Vagina (tissue), 2 donors: ENCODE measurements around the gene NCK1. TPM values are rescaled to one million over a fixed set of nuclear protein-coding genes. Genes with fewer than 3 reads are reported as not detected.

Experiments
- DNase-seq, 2 donors: peaks; one replicate each; pipeline ENCODE4 v3.0.0-alpha.2; 2017; ENCODE audit errors: extremely low spot score in 2 of 2
- H3K27ac ChIP-seq: fragments of 200-600 bp; sonication (generic); one replicate; pipeline ENCODE4 v1.5.1; 2019
- H3K27me3 ChIP-seq: fragments of 200-600 bp; sonication (generic); one replicate; pipeline ENCODE4 v1.5.1; 2019
- H3K36me3 ChIP-seq, 2 donors: fragments of 200-600 bp; sonication (generic); one replicate each; pipeline ENCODE4 v1.5.1; 2017 to 2019
- H3K4me1 ChIP-seq: fragments of 200-600 bp; sonication (generic); one replicate; pipeline ENCODE4 v1.5.1; 2019
- H3K4me3 ChIP-seq, 2 donors: fragments of 200-600 bp; sonication (generic); 1 replicate in 1 of 2; 2 replicates in 1 of 2; pipeline ENCODE4 v1.5.1; 2016 to 2019
- H3K9me3 ChIP-seq: fragments of 200-600 bp; sonication (generic); one replicate; pipeline ENCODE4 v1.5.1; 2019
- POLR2A ChIP-seq, 2 donors: fragments of 450-650 bp; IDR thresholded peaks; one replicate each; pipeline ENCODE4 v1.6.1; 2017; ENCODE audit warnings: antibody characterized with exemption in 2 of 2, mild to moderate bottlenecking in 2 of 2, moderate library complexity in 2 of 2
- POLR2AphosphoS5 ChIP-seq, 2 donors: sonication (generic); formaldehyde crosslinking; IDR thresholded peaks; one replicate each; pipeline ENCODE4 v1.9.0; 2017; ENCODE audit warnings: antibody characterized with exemption in 2 of 2, mild to moderate bottlenecking in 2 of 2, low read depth in 1 of 2; ENCODE audit not compliant: insufficient read depth in 1 of 2
- intact Hi-C: fragments of 100-400 bp; cut with DNase I; formaldehyde crosslinking; loops from one replicate; pipeline ENCODE4 v1.15.1; 2023
- total RNA-seq: library from RNA; depleted of rRNA; stranded (reverse); fragments of >200 nt; gene quantifications from one replicate; pipeline ENCODE4 v1.2.3, GENCODE V29; 2016
- TF ChIP-seq, protein P1 (sequence below), 3 experiments: fragments of 450-650 bp in 2 of 3; fragments of 200-600 bp in 1 of 3; sonication (generic) in 1 of 3; IDR thresholded peaks; one replicate each; pipeline ENCODE4 v1.5.1; 2017 to 2019; ENCODE audit warnings: antibody characterized with exemption in 3 of 3, mild to moderate bottlenecking in 2 of 3, moderate library complexity in 2 of 3

The NCK1 gene
- total RNA-seq, 1 donor from 2014 or later = 45.7 TPM

DNA sequence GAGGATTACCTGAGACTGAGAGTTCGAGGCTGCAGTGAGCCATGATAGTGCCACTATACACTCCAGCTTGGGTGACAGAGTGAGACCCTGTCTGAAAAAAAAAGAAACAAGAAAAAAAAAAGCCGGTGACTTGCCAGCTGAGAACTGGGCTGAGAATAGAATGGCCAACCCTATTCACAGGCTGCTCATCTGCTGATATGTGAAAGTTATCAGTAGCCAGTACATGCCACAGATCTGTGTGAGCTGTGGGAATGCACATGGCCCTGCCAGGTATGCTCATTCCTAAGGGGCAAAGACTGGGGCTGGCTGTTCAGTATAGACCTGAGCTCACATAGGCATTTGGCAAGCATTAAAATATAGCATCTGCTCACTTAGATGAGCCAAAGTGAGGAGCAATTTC is 126.6 kb downstream of the NCK1 start:
- H3K4me3 ChIP-seq = no peak overlapping the region
- TF ChIP-seq, protein P1, sequence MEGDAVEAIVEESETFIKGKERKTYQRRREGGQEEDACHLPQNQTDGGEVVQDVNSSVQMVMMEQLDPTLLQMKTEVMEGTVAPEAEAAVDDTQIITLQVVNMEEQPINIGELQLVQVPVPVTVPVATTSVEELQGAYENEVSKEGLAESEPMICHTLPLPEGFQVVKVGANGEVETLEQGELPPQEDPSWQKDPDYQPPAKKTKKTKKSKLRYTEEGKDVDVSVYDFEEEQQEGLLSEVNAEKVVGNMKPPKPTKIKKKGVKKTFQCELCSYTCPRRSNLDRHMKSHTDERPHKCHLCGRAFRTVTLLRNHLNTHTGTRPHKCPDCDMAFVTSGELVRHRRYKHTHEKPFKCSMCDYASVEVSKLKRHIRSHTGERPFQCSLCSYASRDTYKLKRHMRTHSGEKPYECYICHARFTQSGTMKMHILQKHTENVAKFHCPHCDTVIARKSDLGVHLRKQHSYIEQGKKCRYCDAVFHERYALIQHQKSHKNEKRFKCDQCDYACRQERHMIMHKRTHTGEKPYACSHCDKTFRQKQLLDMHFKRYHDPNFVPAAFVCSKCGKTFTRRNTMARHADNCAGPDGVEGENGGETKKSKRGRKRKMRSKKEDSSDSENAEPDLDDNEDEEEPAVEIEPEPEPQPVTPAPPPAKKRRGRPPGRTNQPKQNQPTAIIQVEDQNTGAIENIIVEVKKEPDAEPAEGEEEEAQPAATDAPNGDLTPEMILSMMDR (IDR thresholded peaks at IDR 0.05) = no peak
- no peak for TF ChIP-seq POLR2A (IDR thresholded peaks at IDR 0.05)
- TF ChIP-seq POLR2AphosphoS5 (IDR thresholded peaks at IDR 0.05; ENCODE audit: insufficient read depth in 1 of 2, low read depth in 1 of 2) = no peak
- intact Hi-C loops = no loop called here
- H3K4me1 ChIP-seq = peaks cover 32% of the 10 kb centered on the region
- no peaks in the 10 kb centered on the region for H3K36me3 ChIP-seq
- peak in 1 of 2 donors; percentile 60 for DNase-seq
- no peaks in the 10 kb centered on the region for H3K9me3 ChIP-seq
- H3K27ac ChIP-seq = no peak overlapping the region
- no peaks in the 10 kb centered on the region for H3K27me3 ChIP-seq

DNA sequence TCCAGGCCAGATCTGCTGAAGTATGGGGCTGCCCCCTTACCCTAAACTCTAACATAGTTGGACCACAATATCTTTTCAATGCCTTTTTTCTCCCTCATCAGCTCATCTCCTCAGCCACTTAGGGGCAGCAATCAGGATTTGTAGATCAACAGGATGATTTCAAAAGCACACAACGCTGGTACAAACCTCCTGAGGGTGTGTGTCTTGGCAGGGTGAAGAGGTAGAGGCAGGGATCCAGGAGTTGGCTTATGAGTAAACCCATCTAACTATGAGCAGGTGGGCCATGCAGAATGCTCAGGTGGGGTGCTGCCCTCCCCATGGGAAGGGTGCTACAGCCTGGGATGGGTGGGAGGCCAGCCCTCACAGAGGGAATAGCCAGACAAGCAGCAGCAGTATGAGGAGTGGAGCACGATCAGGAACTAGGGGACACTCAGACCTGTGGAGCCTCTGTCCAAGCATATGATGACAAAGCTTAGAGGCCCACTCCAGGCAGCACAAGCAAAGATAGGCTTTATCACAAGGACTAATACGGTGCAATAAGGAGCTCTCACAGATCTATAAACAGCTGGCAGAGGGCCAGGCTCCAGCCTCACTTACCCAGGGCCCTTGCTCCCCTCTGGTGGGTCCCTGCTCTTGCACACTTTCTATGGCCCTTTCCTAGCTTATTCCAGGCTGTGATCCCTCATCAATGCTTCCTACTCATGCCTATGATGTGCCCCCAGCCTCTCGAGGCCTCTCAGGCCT is 127.9 kb downstream of the NCK1 start:
- Histone ChIP-seq H3K9me3 (no peaks in the 10 kb centered on the region), H3K4me3 (no peak overlapping the region), H3K27me3 (no peaks in the 10 kb centered on the region), H3K27ac (peak overlapping the region; percentile 33), H3K36me3 (no peaks in the 10 kb centered on the region), H3K4me1 (peaks cover 36% of the 10 kb centered on the region)
- TF ChIP-seq, protein P1 (IDR thresholded peaks at IDR 0.05) = no peak
- TF ChIP-seq POLR2A (IDR thresholded peaks at IDR 0.05) (no peak), POLR2AphosphoS5 (IDR thresholded peaks at IDR 0.05; ENCODE audit: insufficient read depth in 1 of 2, low read depth in 1 of 2) (no peak)
- DNase-seq = peak in 1 of 2 donors; percentile 83
- intact Hi-C loops = no loop called here

DNA sequence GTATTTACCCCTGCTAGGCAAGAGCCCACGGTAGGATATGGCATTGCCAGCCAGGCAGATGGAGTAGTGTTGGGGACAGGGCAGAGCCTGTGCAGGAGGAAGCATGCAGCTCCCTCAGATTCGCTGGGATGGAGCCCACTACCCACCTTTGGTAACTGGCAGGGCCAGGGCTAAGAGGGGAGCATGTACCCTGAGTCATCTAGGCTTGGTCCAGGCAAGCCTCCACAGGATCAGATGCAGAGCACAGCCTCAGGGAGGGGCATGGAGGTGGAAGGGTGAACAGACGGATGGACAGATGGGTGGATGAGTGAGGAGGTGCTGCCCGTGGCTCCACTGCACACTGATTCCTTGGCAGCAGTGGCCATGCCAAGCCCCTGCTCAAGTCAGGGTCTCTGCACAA is 128.8 kb downstream of the NCK1 start:
- Histone ChIP-seq H3K9me3 (no peaks in the 10 kb centered on the region), H3K4me1 (peaks cover 39% of the 10 kb centered on the region), H3K36me3 (no peaks in the 10 kb centered on the region), H3K27me3 (no peaks in the 10 kb centered on the region), H3K27ac (no peak overlapping the region), H3K4me3 (no peak overlapping the region)
- TF ChIP-seq POLR2A (IDR thresholded peaks at IDR 0.05) = no peak
- TF ChIP-seq, protein P1 (IDR thresholded peaks at IDR 0.05) = no peak
- TF ChIP-seq POLR2AphosphoS5 (IDR thresholded peaks at IDR 0.05; ENCODE audit: insufficient read depth in 1 of 2, low read depth in 1 of 2) = no peak
- intact Hi-C loops = no loop called here
- peak in 1 of 2 donors; percentile 81 for DNase-seq

DNA sequence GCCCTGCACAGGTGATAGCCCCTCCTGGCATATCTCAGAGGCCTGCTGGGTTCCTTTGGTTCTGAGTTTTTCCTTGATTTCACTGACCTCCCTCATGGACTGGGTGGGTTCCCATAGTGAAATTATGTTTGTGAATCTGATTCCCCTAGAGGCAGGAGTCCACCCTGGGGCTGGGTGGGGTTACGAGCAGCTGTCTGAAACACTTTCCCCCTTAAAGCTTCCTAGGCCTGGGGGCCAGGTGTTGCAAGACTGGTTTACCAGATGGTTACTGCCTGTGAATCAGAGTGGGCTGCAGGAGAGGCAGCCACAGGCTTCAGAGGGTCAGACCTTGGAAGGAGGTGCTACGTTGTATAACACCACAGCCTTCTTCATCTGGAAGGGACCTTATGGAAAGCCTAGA is 130.1 kb downstream of the NCK1 start:
- Histone ChIP-seq H3K36me3 (no peaks in the 10 kb centered on the region), H3K27me3 (no peaks in the 10 kb centered on the region), H3K9me3 (no peaks in the 10 kb centered on the region), H3K4me1 (peaks cover 48% of the 10 kb centered on the region), H3K27ac (peak overlapping the region; percentile 22), H3K4me3 (no peak overlapping the region)
- intact Hi-C loops = no loop called here
- TF ChIP-seq POLR2AphosphoS5 (IDR thresholded peaks at IDR 0.05; ENCODE audit: insufficient read depth in 1 of 2, low read depth in 1 of 2) = no peak
- TF ChIP-seq POLR2A (IDR thresholded peaks at IDR 0.05) = no peak
- TF ChIP-seq, protein P1 (IDR thresholded peaks at IDR 0.05) = no peak
- no peak for DNase-seq

DNA sequence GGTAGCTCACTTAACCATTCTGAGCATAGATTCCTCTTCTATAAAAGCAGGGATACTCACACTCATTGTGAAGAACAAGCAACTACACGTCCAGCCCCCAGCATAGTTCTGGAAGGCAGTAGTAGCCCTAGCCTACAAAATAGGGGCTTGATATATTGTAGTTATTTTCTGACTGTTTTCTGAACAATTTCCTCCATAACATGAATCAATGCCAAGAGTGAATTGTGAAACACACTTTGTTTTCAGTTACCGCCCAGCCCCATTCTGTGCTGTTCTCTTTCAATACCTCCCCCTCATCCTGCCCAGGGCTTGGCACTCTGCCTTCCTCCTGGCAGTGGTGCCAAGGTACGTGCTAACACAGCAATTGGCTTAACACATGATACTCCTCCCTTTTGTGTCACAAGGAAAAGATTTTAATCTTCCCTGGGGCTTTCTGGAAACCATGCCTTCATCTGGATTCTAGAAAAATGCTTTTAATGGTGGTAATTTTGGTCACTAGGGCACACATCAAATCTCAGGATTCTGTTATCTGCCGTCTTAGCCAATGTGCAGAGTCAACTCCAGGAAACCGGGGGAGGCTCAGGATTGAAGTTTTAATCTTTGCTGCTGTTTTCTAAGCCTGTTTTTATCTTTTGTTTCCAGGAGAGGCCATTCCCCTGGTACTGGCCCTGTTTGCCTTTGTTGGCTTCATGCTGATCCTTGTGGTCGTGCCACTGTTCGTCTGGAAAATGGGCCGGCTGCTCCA is 132.9 kb downstream of the NCK1 start:
- Histone ChIP-seq H3K27me3 (no peaks in the 10 kb centered on the region), H3K9me3 (no peaks in the 10 kb centered on the region), H3K4me1 (peaks cover 43% of the 10 kb centered on the region), H3K27ac (peak overlapping the region; percentile 92), H3K36me3 (no peaks in the 10 kb centered on the region), H3K4me3 (no peak overlapping the region)
- intact Hi-C loops = no loop called here
- DNase-seq = no peak
- TF ChIP-seq POLR2A (IDR thresholded peaks at IDR 0.05) = no peak
- peak in 1 of 2 donors; percentile 97 for TF ChIP-seq POLR2AphosphoS5 (IDR thresholded peaks at IDR 0.05; ENCODE audit: insufficient read depth in 1 of 2, low read depth in 1 of 2)
- TF ChIP-seq, protein P1 (IDR thresholded peaks at IDR 0.05) = no peak
